Transverse colon (tissue), 4 donors: ENCODE data around the gene JAKMIP2. TPM values are rescaled to one million over a fixed set of nuclear protein-coding genes. Genes with fewer than 3 reads are reported as not detected.

Experiments used
- DNase-seq: peaks from one replicate; pipeline ENCODE4 v3.0.0-alpha.2; 2019
- H3K27ac ChIP-seq, 4 donors: fragments of 200-600 bp; sonication (generic); 2 replicates each; pipeline ENCODE4 v1.5.1; 2016 to 2018; ENCODE audit warnings: inconsistent platforms in 4 of 4
- H3K27me3 ChIP-seq: fragments of 200-600 bp; sonication (generic); 2 replicates; pipeline ENCODE4 v1.5.1; 2017; ENCODE audit warnings: inconsistent platforms
- H3K36me3 ChIP-seq, 4 donors: fragments of 200-600 bp; sonication (generic); 2 replicates each; pipeline ENCODE4 v1.5.1; 2017 to 2019; ENCODE audit warnings: inconsistent platforms in 4 of 4
- H3K4me1 ChIP-seq, 4 donors: fragments of 200-600 bp; sonication (generic); 2 replicates each; pipeline ENCODE4 v1.5.1; 2017 to 2020; ENCODE audit warnings: inconsistent platforms in 4 of 4
- H3K4me3 ChIP-seq, 4 donors: fragments of 200-600 bp; sonication (generic); 1 replicate in 1 of 4; 2 replicates in 3 of 4; pipeline versions ENCODE4 v1.5.1 to v1.6.1; 2017 to 2019; ENCODE audit warnings: inconsistent platforms in 4 of 4
- H3K9me3 ChIP-seq, 2 donors: fragments of 200-600 bp; sonication (generic); 2 replicates each; pipeline ENCODE4 v1.5.1; 2017 to 2019; ENCODE audit warnings: inconsistent platforms in 2 of 2
- CTCF ChIP-seq, 5 experiments: fragments of 200-600 bp in 3 of 5; fragments of 450-650 bp in 2 of 5; sonication (generic) in 3 of 5; IDR thresholded peaks; 1 replicate in 2 of 5; 2 replicates in 3 of 5; pipeline ENCODE4 v1.5.1; 2016 to 2017; ENCODE audit warnings: antibody characterized with exemption in 5 of 5, inconsistent platforms in 3 of 5, mild to moderate bottlenecking in 2 of 5, moderate library complexity in 1 of 5
- EP300 ChIP-seq: sonication (generic); formaldehyde crosslinking; IDR thresholded peaks from one replicate; pipeline ENCODE4 v1.6.1; 2017; ENCODE audit warnings: antibody characterized with exemption, low read depth
- POLR2A ChIP-seq: fragments of 450-650 bp; IDR thresholded peaks from one replicate; pipeline ENCODE4 v1.6.1; 2016; ENCODE audit warnings: antibody characterized with exemption, mild to moderate bottlenecking, moderate library complexity
- POLR2AphosphoS5 ChIP-seq, 3 donors: sonication (generic); formaldehyde crosslinking; IDR thresholded peaks; one replicate each; pipeline ENCODE4 v1.6.1; 2016; ENCODE audit warnings: antibody characterized with exemption in 3 of 3
- WGBS, 2 donors: methylation state at CpG; one replicate each; pipeline ENCODE4 v1.1.5; 2018; ENCODE audit warnings: low coverage in 1 of 2; 5-methylcytosine and 5-hydroxymethylcytosine counted together
- in situ Hi-C, 4 donors: fragments of 200-750 bp; cut with MboI; loops; one replicate each; pipeline versions ENCODE4 v1.15.0 to v1.15.1; 2017; ENCODE audit warnings: low sequenced_read_pairs in 3 of 4, low pct_ligation_motif_present in 1 of 4, low pct_unique_long_range_greater_than_20kb in 1 of 4
- intact Hi-C: fragments of 100-400 bp; cut with DNase I; formaldehyde crosslinking; loops from one replicate; pipeline ENCODE4 v1.15.1; 2023; ENCODE audit warnings: low total_unique reads
- total RNA-seq, 4 donors: library from RNA; depleted of rRNA; stranded (reverse); fragments of >200 nt; gene quantifications; one replicate each; pipeline ENCODE4 v1.1.0, GENCODE V29; 2016

Gene JAKMIP2
- total RNA-seq, 4 donors from 2014 or later, result 0.37 to 0.79 (median 0.40) TPM

DNA sequence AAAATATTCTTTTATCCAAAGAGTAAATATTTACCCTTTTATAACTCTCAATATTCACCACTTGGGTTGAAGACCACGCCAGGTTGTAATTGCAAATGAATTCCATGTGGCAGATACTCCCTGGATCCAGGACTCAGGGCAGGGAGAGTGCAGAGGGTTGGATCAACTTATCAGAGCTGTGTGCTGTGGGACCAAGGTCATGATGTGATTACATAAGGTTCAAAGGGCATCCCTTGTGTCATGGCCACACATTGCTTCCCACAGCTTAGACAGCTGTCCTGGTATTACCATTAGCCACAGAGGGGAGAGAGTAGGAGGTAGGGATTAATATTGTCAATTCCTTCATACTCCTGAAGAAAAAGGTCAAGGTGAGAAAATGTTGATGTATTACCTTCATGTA lies 133.9 kb downstream of the JAKMIP2 start:
- no peaks in the 10 kb centered on the region for H3K9me3 ChIP-seq
- no peak overlapping the region for H3K27ac ChIP-seq
- H3K27me3 ChIP-seq, result no peaks in the 10 kb centered on the region
- H3K4me3 ChIP-seq, result no peak overlapping the region
- no peaks in the 10 kb centered on the region for H3K36me3 ChIP-seq
- 33 to 39% methylated on average over 1 of the region's 1 CpG for WGBS, 2 donors
- TF ChIP-seq CTCF (IDR thresholded peaks at IDR 0.05), result no peak
- TF ChIP-seq POLR2AphosphoS5 (IDR thresholded peaks at IDR 0.05), result no peak
- TF ChIP-seq POLR2A, result no peak
- TF ChIP-seq EP300, result no peak
- in situ Hi-C loops, result no loop called here
- H3K4me1 ChIP-seq, result no peaks in the 10 kb centered on the region
- DNase-seq, result no peak
- intact Hi-C loops, result no loop called here

- H3K4me1 ChIP-seq, result no peaks in the 10 kb centered on the region
- H3K4me3 ChIP-seq, result no peak overlapping the region
- no peak overlapping the region for H3K27ac ChIP-seq
- no peak for DNase-seq
- in situ Hi-C loops (no loop called here), intact Hi-C loops (no loop called here)
- 90 to 92% methylated on average over 7 to 11 of the region's 11 CpGs for whole genome bisulfite sequencing, 2 donors
- H3K36me3 ChIP-seq, result no peaks in the 10 kb centered on the region
- no peaks in the 10 kb centered on the region for H3K9me3 ChIP-seq
- H3K27me3 ChIP-seq, result no peaks in the 10 kb centered on the region
- TF ChIP-seq EP300 (no peak), CTCF (IDR thresholded peaks at IDR 0.05) (no peak), POLR2A (no peak), POLR2AphosphoS5 (IDR thresholded peaks at IDR 0.05) (no peak)
These were observed 137.3 kb downstream of the JAKMIP2 start for GRCh38 chr5:147645197-147645596.

- H3K36me3 ChIP-seq, result no peaks in the 10 kb centered on the region
- no peak overlapping the region for H3K4me3 ChIP-seq
- TF ChIP-seq EP300, result no peak
- TF ChIP-seq POLR2A, result no peak
- TF ChIP-seq CTCF (IDR thresholded peaks at IDR 0.05), result no peak
- TF ChIP-seq POLR2AphosphoS5 (IDR thresholded peaks at IDR 0.05), result no peak
- no peaks in the 10 kb centered on the region for H3K27me3 ChIP-seq
- intact Hi-C loops (no loop called here), in situ Hi-C loops (no loop called here)
- no peaks in the 10 kb centered on the region for H3K4me1 ChIP-seq
- no peaks in the 10 kb centered on the region for H3K9me3 ChIP-seq
- DNase-seq, result no peak
- WGBS, 2 donors, result 65 to 83% methylated on average over 1 of the region's 1 CpG
- no peak overlapping the region for H3K27ac ChIP-seq
These were observed 138.1 kb downstream of the JAKMIP2 start for GRCh38 chr5:147644460-147644859.

- no peaks in the 10 kb centered on the region for H3K27me3 ChIP-seq
- TF ChIP-seq CTCF (IDR thresholded peaks at IDR 0.05), result no peak
- TF ChIP-seq EP300, result no peak
- no peak for TF ChIP-seq POLR2A
- TF ChIP-seq POLR2AphosphoS5 (IDR thresholded peaks at IDR 0.05), result no peak
- no peak overlapping the region for H3K27ac ChIP-seq
- DNase-seq, result no peak
- H3K9me3 ChIP-seq, result no peaks in the 10 kb centered on the region
- in situ Hi-C loops, result no loop called here
- WGBS, 2 donors, result 71 to 100% methylated on average over 1 of the region's 1 CpG
- H3K4me1 ChIP-seq, result no peaks in the 10 kb centered on the region
- no peaks in the 10 kb centered on the region for H3K36me3 ChIP-seq
- intact Hi-C loops, result no loop called here
- H3K4me3 ChIP-seq, result no peak overlapping the region
These were observed 139.4 kb downstream of the JAKMIP2 start for GRCh38 chr5:147643142-147643541.
